ENCODE results near the gene PRICKLE3. TPM values are rescaled to one million over a fixed set of nuclear protein-coding genes. Genes with fewer than 3 reads are reported as not detected.

The PRICKLE3 gene, protein sequence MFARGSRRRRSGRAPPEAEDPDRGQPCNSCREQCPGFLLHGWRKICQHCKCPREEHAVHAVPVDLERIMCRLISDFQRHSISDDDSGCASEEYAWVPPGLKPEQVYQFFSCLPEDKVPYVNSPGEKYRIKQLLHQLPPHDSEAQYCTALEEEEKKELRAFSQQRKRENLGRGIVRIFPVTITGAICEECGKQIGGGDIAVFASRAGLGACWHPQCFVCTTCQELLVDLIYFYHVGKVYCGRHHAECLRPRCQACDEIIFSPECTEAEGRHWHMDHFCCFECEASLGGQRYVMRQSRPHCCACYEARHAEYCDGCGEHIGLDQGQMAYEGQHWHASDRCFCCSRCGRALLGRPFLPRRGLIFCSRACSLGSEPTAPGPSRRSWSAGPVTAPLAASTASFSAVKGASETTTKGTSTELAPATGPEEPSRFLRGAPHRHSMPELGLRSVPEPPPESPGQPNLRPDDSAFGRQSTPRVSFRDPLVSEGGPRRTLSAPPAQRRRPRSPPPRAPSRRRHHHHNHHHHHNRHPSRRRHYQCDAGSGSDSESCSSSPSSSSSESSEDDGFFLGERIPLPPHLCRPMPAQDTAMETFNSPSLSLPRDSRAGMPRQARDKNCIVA
- 10 to 100 TPM in 1 of 4 donors, 1 to 10 TPM in 3; 8.1 to 22.4 (median 9.6) TPM for total RNA-seq

DNA sequence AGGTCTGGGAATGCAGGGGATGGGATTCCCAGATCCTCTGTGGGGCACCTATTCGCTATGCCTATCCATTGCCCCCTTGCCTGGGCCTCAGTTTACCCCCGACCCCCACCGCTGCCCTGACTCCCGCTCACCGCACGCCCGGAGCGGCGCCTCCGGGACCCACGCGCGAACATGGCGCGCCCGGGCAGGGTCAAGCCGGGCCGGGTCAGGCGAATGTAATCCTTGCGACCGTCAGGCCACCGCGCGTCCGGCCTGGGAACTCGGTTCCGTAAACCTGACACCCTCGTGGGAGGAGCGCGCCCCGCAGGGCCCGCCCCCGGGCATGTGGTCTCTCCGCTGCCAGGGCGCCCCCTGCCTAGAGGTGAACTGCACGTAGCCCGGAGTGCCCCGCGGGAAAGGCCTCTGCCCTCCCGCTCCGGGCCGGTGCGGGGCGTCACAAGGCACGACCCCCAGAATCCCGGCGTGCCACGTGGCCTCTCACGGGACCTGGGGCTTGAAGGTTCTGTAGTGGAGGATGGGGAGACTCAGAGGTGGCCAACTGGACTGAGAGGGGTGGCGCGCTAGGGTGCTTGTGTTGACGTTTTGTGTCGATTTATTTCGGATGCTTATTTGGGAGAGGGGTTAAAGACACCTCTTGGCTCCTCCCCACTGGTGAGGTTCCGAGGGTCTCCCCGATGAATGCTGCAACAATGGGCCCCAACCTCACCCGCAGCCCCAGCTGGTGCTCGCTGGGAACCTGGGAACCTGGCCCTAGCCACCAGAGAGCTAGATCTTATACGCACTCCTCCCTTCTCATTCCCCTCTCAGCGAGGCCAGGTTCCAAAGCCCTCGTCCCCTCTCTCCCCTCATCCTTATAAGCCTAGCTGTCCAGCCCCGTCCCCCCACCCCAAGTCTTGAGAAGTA is at the start of gene PRICKLE3:
Gene PRICKLE3, minus strand, starts transcription at position 249 of the 903 bp plus-strand sequence. Its CDS starts 76 bp downstream, at position 173.
- WGBS, 2 donors, result 15 to 35% methylated on average over 11 to 22 of the region's 62 CpGs
- H3K36me3 ChIP-seq, result peaks cover 0 to 4% of the 10 kb centered on the region in 2 donors
- DNase-seq, result peak; percentile 87

DNA sequence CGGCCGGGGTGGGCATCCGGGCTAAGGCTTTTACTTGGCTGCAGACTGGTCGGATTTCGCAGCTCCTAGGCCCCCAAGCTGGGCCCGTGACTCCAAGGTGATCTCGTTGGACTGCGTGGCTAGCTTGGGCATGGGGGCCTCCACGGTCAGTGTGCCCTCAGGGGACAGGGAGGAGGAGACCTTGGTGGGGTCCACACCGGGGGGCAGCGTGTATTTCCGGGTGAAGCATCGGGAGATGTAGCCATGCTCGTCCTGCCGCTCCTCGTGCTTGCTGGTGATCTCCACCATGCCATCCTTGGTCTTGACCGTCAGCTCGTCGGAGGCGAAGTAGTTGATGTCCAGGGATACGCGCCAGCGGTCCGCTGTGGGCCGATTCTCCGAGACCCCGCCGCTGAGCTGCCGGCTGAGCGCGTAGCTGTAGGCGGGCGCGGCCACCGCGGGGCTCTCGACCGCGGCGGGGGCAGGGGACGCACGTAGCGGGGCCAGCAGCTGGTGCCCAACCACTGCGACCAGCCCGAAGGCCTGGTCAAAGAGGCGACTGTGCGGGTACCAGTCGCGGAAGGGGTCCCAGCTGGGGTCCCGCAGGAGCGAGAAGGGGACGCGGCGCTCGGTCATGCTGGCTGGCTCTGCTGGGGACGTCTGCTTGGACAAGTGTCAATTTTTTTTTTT is 47.8 kb upstream of the PRICKLE3 start:
- Histone ChIP-seq H3K36me3 (no peaks in the 10 kb centered on the region), H3K27me3 (no peaks in the 10 kb centered on the region), H3K4me3 (replicated peaks in 1 of 3) (no peak overlapping the region), H3K27ac (no peak overlapping the region), H3K9me3 (no peaks in the 10 kb centered on the region), H3K4me1 (peaks cover 0 to 3% of the 10 kb centered on the region in 2 donors)
- TF ChIP-seq, protein P1, sequence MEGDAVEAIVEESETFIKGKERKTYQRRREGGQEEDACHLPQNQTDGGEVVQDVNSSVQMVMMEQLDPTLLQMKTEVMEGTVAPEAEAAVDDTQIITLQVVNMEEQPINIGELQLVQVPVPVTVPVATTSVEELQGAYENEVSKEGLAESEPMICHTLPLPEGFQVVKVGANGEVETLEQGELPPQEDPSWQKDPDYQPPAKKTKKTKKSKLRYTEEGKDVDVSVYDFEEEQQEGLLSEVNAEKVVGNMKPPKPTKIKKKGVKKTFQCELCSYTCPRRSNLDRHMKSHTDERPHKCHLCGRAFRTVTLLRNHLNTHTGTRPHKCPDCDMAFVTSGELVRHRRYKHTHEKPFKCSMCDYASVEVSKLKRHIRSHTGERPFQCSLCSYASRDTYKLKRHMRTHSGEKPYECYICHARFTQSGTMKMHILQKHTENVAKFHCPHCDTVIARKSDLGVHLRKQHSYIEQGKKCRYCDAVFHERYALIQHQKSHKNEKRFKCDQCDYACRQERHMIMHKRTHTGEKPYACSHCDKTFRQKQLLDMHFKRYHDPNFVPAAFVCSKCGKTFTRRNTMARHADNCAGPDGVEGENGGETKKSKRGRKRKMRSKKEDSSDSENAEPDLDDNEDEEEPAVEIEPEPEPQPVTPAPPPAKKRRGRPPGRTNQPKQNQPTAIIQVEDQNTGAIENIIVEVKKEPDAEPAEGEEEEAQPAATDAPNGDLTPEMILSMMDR (IDR thresholded peaks at IDR 0.05), result no peak
- no peak for TF ChIP-seq POLR2A (IDR thresholded peaks at IDR 0.05)
- no peak for DNase-seq
- intact Hi-C loops (cut with DNase I), result no loop called here
- 87% methylated on average over 3 of the region's 56 CpGs; no CpG with 5 or more reads in 1 of the 2 donors for WGBS, 2 donors

More for the DNA sequence above, at the start of gene PRICKLE3:
- TF ChIP-seq POLR2A (IDR thresholded peaks at IDR 0.05), result peak in 1 of 2 donors; percentile 78
- TF ChIP-seq, protein P1 (IDR thresholded peaks at IDR 0.05), result peak in 3 of 6 experiments; percentile 23 to 46 (median 23)
- intact Hi-C loops (cut with DNase I), result no loop called here
- no peaks in the 10 kb centered on the region for H3K4me1 ChIP-seq
- H3K27ac ChIP-seq, result peak within 1 kb of the TSS; percentile 58 to 74 (median 68)
- H3K4me3 ChIP-seq (replicated peaks in 1 of 3), result peak within 1 kb of the TSS in 2 of 3 donors; percentile 23 to 36
- no peaks in the 10 kb centered on the region for H3K27me3 ChIP-seq
- H3K9me3 ChIP-seq, result no peaks in the 10 kb centered on the region

DNA sequence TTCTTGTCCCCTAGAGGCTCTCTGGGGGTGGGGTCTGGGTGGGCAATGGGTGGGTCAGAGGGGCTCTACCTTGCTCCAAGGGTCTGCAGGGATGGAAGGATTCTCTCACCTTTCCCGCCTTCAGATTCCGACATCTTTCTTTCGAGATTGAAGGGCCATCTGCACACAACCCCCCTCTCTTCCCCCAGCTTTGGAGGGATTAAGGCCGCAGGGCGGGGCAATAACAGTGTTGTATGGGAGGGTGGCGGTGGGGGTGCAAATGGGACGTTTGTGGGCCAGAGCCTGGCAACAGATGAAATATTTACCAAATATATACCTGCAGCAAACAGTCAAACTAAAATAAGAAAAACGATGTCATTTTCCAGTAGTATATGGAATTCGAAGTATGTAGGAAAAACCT is 47.0 kb upstream of the PRICKLE3 start, which contains the start of gene CACNA1F:
Gene CACNA1F, minus strand, starts transcription at position 165 of the 400 bp plus-strand sequence. Its CDS starts 31 bp downstream, at position 134.
- 87 to 89% methylated on average over 9 of the region's 9 CpGs for WGBS, 2 donors
- Histone ChIP-seq H3K36me3 (no peaks in the 10 kb centered on the region), H3K9me3 (no peaks in the 10 kb centered on the region), H3K27ac (no peak within 1 kb of the TSS), H3K27me3 (no peaks in the 10 kb centered on the region), H3K4me1 (peaks cover 0 to 3% of the 10 kb centered on the region in 2 donors), H3K4me3 (replicated peaks in 1 of 3) (no peak within 1 kb of the TSS)
- intact Hi-C loops (cut with DNase I), result no loop called here
- no peak for DNase-seq
- no peak for TF ChIP-seq POLR2A (IDR thresholded peaks at IDR 0.05)
- TF ChIP-seq, protein P1 (IDR thresholded peaks at IDR 0.05), result no peak

DNA sequence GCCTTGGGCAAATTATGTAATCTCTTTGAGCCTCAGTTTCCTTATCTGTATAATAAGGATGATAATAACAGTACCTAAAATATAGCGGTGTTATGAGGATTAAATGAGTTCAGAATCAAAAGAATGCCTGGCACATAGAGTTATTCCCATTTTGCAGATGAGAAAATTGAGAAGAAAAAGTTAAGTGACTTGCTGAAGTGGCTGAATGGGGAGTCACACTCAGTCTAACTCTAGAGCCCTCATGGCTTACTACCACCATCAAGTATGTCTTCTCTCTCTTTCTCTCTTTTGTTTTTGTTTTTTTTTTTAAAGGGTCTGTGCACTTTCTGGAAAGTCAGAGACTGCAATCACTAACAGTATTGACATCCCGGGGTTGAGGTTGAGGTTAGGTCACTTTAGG is 46.4 kb upstream of the PRICKLE3 start:
- Histone ChIP-seq H3K4me1 (peaks cover 0 to 3% of the 10 kb centered on the region in 2 donors), H3K27ac (no peak overlapping the region), H3K9me3 (no peaks in the 10 kb centered on the region), H3K36me3 (no peaks in the 10 kb centered on the region), H3K27me3 (no peaks in the 10 kb centered on the region), H3K4me3 (replicated peaks in 1 of 3) (no peak overlapping the region)
- TF ChIP-seq, protein P1 (IDR thresholded peaks at IDR 0.05), result no peak
- no peak for TF ChIP-seq POLR2A (IDR thresholded peaks at IDR 0.05)
- DNase-seq, result no peak
- WGBS, 2 donors, result 82 to 87% methylated on average over 2 of the region's 2 CpGs
- intact Hi-C loops (cut with DNase I), result no loop called here

Measured in thyroid gland (tissue), 4 donors.